Esophagus muscularis mucosa (tissue), 4 donors: ENCODE results near the gene TUBB3. TPM values are rescaled to one million over a fixed set of nuclear protein-coding genes. Genes with fewer than 3 reads are reported as not detected.
"Not testable (repeated sequence)": the region's sequence is repeated elsewhere in the genome, so short reads cannot be mapped to it uniquely, and the experiment has no call there.

Experiments used
- DNase-seq: peaks from one replicate; pipeline ENCODE4 v3.0.0-alpha.2; 2017; ENCODE audit errors: extremely low spot score
- H3K27ac ChIP-seq, 4 donors: fragments of 200-600 bp; sonication (generic); replicated peaks in 1 of 4; 1 replicate in 3 of 4; 2 replicates in 1 of 4; pipeline ENCODE4 v1.5.1; 2016 to 2019; ENCODE audit warnings: mild to moderate bottlenecking in 1 of 4
- H3K27me3 ChIP-seq, 4 donors: fragments of 200-600 bp; sonication (generic); one replicate each; pipeline versions ENCODE4 v1.5.1 to v1.6.0; 2016 to 2019
- H3K36me3 ChIP-seq, 4 donors: fragments of 200-600 bp; sonication (generic); one replicate each; pipeline ENCODE4 v1.5.1; 2016 to 2019
- H3K4me1 ChIP-seq, 4 donors: fragments of 200-600 bp; sonication (generic); one replicate each; pipeline ENCODE4 v1.5.1; 2016 to 2019
- H3K4me3 ChIP-seq, 4 donors: fragments of 200-600 bp; sonication (generic); 1 replicate in 2 of 4; 2 replicates in 2 of 4; pipeline ENCODE4 v1.5.1; 2016 to 2019; ENCODE audit warnings: mild to moderate bottlenecking in 4 of 4, moderate library complexity in 1 of 4
- H3K9me3 ChIP-seq, 4 donors: fragments of 200-600 bp; sonication (generic); 1 replicate in 3 of 4; 2 replicates in 1 of 4; pipeline ENCODE4 v1.5.1; 2016 to 2019
- EP300 ChIP-seq: sonication (generic); formaldehyde crosslinking; IDR thresholded peaks from one replicate; pipeline ENCODE4 v1.6.1; 2017; ENCODE audit warnings: antibody characterized with exemption
- POLR2A ChIP-seq: fragments of 450-650 bp; IDR thresholded peaks from one replicate; pipeline ENCODE4 v1.6.1; 2017; ENCODE audit warnings: antibody characterized with exemption, moderate library complexity, mild to moderate bottlenecking, low read depth
- POLR2AphosphoS5 ChIP-seq, 2 donors: sonication (generic); formaldehyde crosslinking; IDR thresholded peaks; one replicate each; pipeline ENCODE4 v1.6.1; 2017; ENCODE audit warnings: antibody characterized with exemption in 2 of 2
- WGBS: methylation state at CpG from one replicate; pipeline ENCODE4 v1.1.5; 2018; 5-methylcytosine and 5-hydroxymethylcytosine counted together
- intact Hi-C: fragments of 100-400 bp; cut with DNase I; formaldehyde crosslinking; loops from one replicate; pipeline ENCODE4 v1.15.1; 2023
- total RNA-seq, 4 donors: library from RNA; depleted of rRNA; stranded (reverse); fragments of >200 nt; gene quantifications; one replicate each; pipeline versions ENCODE4 v1.1.0 to v1.2.1, GENCODE V29; 2016
- TF ChIP-seq, protein P1 (sequence below), 3 experiments: fragments of 200-600 bp in 2 of 3; fragments of 450-650 bp in 1 of 3; sonication (generic) in 2 of 3; IDR thresholded peaks; one replicate each; pipeline ENCODE4 v1.5.1; 2017 to 2019; ENCODE audit warnings: antibody characterized with exemption in 3 of 3, mild to moderate bottlenecking in 2 of 3, moderate library complexity in 1 of 3

The TUBB3 gene
- total RNA-seq, 4 donors from 2014 or later = 2.5 to 19.5 (median 12.9) TPM

- H3K36me3 ChIP-seq = peaks cover 6 to 92% (median 74%) of the 10 kb centered on the region in 4 donors
- WGBS = 87% methylated on average over 17 of the region's 26 CpGs
- no peak for TF ChIP-seq EP300
- TF ChIP-seq, protein P1, sequence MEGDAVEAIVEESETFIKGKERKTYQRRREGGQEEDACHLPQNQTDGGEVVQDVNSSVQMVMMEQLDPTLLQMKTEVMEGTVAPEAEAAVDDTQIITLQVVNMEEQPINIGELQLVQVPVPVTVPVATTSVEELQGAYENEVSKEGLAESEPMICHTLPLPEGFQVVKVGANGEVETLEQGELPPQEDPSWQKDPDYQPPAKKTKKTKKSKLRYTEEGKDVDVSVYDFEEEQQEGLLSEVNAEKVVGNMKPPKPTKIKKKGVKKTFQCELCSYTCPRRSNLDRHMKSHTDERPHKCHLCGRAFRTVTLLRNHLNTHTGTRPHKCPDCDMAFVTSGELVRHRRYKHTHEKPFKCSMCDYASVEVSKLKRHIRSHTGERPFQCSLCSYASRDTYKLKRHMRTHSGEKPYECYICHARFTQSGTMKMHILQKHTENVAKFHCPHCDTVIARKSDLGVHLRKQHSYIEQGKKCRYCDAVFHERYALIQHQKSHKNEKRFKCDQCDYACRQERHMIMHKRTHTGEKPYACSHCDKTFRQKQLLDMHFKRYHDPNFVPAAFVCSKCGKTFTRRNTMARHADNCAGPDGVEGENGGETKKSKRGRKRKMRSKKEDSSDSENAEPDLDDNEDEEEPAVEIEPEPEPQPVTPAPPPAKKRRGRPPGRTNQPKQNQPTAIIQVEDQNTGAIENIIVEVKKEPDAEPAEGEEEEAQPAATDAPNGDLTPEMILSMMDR (IDR thresholded peaks at IDR 0.05) = no peak
- no peak for TF ChIP-seq POLR2A
- TF ChIP-seq POLR2AphosphoS5 (IDR thresholded peaks at IDR 0.05) = no peak
These were observed 39.8 kb downstream of the TUBB3 start for GRCh38 chr16:89962754-89963498.

DNA sequence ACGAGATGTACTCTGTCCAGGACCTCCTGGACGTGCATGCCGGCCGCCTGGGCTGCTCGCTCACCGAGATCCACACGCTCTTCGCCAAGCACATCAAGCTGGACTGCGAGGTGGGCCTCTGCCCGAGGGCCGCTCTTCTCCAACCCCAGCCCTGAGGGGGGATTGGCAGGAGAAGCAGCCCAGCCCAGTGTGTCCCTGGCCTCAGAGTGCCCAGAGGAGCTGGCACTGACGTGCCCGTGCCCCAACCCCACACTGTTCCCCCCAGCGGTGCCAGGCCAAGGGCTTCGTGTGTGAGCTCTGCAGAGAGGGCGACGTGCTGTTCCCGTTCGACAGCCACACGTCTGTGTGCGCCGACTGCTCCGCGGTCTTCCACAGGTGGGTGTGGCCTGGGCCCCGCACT is 41.1 kb downstream of the TUBB3 start:
- Histone ChIP-seq H3K27ac (no peak overlapping the region), H3K9me3 (no peaks in the 10 kb centered on the region), H3K4me1 (no peaks in the 10 kb centered on the region), H3K36me3 (peaks cover 0 to 79% (median 62%) of the 10 kb centered on the region in 4 donors), H3K4me3 (no peak overlapping the region), H3K27me3 (no peaks in the 10 kb centered on the region)
- no peak for DNase-seq
- WGBS = 95% methylated on average over 13 of the region's 25 CpGs
- intact Hi-C loops = no loop called here
- no peak for TF ChIP-seq EP300
- TF ChIP-seq, protein P1 (IDR thresholded peaks at IDR 0.05) = no peak
- TF ChIP-seq POLR2AphosphoS5 (IDR thresholded peaks at IDR 0.05) = no peak
- no peak for TF ChIP-seq POLR2A

More at GRCh38 chr16:89962754-89963498, 39.8 kb downstream of the TUBB3 start:
- Histone ChIP-seq H3K27me3 (no peaks in the 10 kb centered on the region), H3K27ac (no peak overlapping the region), H3K4me3 (no peak overlapping the region), H3K4me1 (no peaks in the 10 kb centered on the region), H3K9me3 (no peaks in the 10 kb centered on the region)
- DNase-seq = no peak
- intact Hi-C loops = no loop called here

GRCh38 chr16:89965447-89966225 is 42.5 kb downstream of the TUBB3 start:
- no peak for DNase-seq
- peaks cover 0 to 9% (median 0%) of the 10 kb centered on the region in 4 donors for H3K4me1 ChIP-seq
- WGBS = 89% methylated on average over 29 of the region's 30 CpGs
- no peaks in the 10 kb centered on the region for H3K9me3 ChIP-seq
- no peak overlapping the region for H3K4me3 ChIP-seq
- TF ChIP-seq POLR2A (no peak), POLR2AphosphoS5 (IDR thresholded peaks at IDR 0.05) (no peak), EP300 (no peak)
- TF ChIP-seq, protein P1 (IDR thresholded peaks at IDR 0.05) = no peak
- H3K36me3 ChIP-seq = peaks cover 0 to 65% (median 54%) of the 10 kb centered on the region in 4 donors
- intact Hi-C loops = no loop called here
- H3K27ac ChIP-seq = no peak overlapping the region
- no peaks in the 10 kb centered on the region for H3K27me3 ChIP-seq

DNA sequence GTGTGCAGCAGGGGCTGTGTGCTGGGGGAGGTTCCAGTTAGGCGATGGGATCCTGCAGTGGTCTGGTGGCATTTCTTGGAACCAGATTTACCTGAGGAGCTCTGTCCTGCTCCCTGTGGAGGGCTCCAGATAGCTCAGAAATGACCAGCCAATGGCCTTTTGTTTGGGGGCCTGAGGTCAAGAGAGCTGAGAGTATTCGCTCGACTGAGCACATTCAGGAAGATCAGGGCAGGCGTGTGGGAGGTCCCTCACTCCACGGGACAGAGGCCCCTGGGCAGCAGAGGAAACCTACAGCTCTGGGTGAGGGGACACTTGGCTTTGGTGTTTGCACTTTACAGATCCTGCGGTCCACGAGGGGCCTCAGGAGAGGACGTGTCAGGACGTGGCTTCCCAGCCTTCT is 43.6 kb downstream of the TUBB3 start:
- TF ChIP-seq, protein P1 (IDR thresholded peaks at IDR 0.05) = no peak
- TF ChIP-seq POLR2AphosphoS5 (IDR thresholded peaks at IDR 0.05) = no peak
- TF ChIP-seq EP300 = no peak
- no peak for TF ChIP-seq POLR2A
- DNase-seq = no peak
- H3K4me3 ChIP-seq = no peak overlapping the region
- no peak overlapping the region for H3K27ac ChIP-seq
- peaks cover 11 to 20% (median 11%) of the 10 kb centered on the region in 4 donors for H3K4me1 ChIP-seq
- no peaks in the 10 kb centered on the region for H3K9me3 ChIP-seq
- no peaks in the 10 kb centered on the region for H3K27me3 ChIP-seq
- 91% methylated on average over 5 of the region's 9 CpGs for WGBS
- intact Hi-C loops = no loop called here
- H3K36me3 ChIP-seq = peaks cover 0 to 54% (median 43%) of the 10 kb centered on the region in 4 donors

DNA sequence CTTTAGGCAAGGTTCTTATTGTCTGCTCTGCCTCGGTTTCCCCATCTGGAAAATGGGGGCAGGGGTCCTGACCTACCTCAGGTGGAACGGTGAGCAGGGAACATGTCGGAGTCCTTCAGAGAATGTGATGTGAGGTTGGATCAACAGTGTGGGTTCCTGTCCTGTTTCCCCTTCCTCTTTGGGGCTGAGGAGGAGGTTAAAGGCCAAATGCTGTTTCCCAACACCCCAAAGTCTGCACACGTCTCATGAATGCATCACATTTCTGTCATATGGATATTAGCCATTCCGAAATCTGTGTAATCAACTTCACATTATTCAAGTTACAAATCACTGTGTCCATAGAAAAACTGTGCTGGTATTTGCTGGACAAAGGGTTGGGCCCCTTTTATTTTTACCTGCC is 44.3 kb downstream of the TUBB3 start:
- H3K27me3 ChIP-seq, H3K9me3 ChIP-seq, H3K4me3 ChIP-seq, DNase-seq, H3K27ac ChIP-seq, intact Hi-C loops: not testable (repeated sequence)
- H3K36me3 ChIP-seq = peaks cover 0 to 47% (median 40%) of the 10 kb centered on the region in 4 donors
- H3K4me1 ChIP-seq = peaks cover 14 to 24% (median 15%) of the 10 kb centered on the region in 4 donors
- 82% methylated on average over 5 of the region's 5 CpGs for WGBS

- intact Hi-C loops, DNase-seq, H3K9me3 ChIP-seq, H3K27me3 ChIP-seq, H3K27ac ChIP-seq, H3K4me3 ChIP-seq: not testable (repeated sequence)
- Histone ChIP-seq H3K36me3 (peaks cover 0 to 40% (median 35%) of the 10 kb centered on the region in 4 donors), H3K4me1 (peaks cover 14 to 25% (median 16%) of the 10 kb centered on the region in 4 donors)
- 90% methylated on average over 5 of the region's 11 CpGs for WGBS
These were observed 44.9 kb downstream of the TUBB3 start for GRCh38 chr16:89968074-89968473.
